Brain pericyte (primary cell): ENCODE measurements around the gene OPRL1.

Experiments used
- DNase-seq: peaks from one replicate; pipeline ENCODE4 v3.0.0-alpha.2; 2012; ENCODE audit warnings: low read depth, low spot score

The OPRL1 gene

GRCh38 chr20:64140061-64140931, 60.4 kb downstream of the OPRL1 start:
- no peak for DNase-seq

- DNase-seq = no peak
Measured at GRCh38 chr20:64140956-64141355, 61.1 kb downstream of the OPRL1 start.

DNA sequence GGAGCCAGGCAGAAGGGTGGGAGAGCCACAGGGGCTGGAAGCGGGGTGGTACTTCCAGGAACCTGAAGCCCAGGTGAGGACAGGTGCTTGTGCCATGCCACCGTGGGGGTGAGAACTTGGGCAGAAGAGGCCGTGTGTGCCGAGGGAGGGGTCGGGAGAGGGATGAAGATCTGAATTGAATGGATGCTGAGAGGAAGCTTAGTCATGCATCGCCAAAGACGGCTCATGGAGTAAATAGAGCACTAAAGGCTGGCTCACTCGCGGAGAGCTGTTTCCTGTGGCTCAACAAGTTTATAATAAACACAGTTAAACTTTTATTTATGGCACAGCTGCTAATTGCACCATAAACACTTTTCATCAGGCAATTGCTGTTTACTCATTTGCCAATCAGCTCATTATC, 62.7 kb downstream of the OPRL1 start:
- no peak for DNase-seq

GRCh38 chr20:64143018-64143801, 63.3 kb downstream of the OPRL1 start:
- no peak for DNase-seq

- no peak for DNase-seq
Measured at GRCh38 chr20:64144144-64144912, 64.4 kb downstream of the OPRL1 start.

DNA sequence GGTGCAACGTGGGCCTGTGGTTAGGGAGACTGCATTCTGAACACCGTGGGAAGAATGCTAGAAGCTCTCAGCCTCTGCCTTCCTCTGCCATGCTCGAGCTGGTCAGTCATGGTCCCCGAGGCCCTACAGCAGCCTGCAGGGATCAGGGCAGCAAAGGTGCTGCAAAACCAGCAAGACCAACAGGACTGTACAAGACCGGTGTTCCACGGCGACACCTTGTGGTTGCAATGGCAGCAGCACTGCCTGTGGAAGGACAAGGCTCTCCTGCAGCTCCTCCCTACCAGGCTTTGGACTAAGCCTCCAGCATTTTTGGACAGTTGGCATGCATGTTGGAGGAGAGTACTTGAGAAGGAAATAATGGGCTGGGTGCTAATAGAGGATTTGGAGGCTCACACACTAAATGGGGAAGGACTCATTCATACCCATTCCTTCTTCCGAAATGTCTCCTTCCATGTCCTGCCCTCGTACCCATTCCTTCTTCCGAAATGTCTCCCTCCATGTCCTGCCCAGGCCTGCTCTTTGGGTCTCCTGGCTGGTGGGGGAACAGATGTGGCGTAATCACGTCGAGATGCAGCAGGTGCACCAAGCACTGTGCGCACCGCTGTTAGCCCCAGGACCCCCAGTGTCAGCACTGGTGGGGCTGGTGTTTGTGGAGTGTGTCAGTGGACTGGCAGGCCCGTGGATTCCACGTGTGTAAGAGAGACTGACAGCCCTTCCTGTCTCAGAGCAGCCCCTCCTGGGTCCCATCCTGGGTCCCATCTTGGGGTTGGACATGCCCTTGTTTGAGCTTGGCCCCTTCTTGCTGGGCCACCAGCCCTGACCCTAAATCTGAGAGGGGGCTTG, 65.8 kb downstream of the OPRL1 start:
- DNase-seq = no peak

DNA sequence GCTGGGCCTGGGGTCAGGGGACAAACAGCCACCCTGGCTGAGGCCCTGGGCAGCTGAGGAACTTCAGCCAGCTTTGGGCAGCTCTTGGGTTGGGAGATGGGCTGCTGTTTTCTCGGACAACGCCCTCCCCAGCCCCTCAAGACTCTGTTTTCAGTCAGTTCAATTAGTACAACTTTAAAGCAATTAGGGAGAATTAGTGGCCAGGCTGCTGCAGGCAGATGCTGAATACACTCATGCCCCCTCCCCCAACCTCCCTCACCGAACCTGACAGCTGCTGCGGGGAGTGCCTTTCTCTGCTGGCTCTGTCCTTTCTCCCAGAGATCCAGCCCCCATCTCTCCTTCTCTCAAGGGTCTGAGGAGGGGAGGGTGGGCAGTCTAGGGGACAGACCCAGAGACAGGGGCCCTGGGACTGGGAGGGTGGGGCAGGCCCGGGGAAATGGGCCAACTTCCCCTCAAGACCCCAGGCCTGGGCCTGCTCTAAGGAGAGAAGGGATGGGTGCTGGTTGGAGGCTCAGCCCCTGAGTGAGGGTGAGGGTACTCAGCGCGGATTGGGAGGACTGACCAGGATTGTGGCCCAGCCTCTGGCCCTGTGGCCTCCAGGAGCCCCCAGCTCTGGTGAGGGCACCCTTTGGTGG, 66.5 kb downstream of the OPRL1 start:
- no peak for DNase-seq

DNA sequence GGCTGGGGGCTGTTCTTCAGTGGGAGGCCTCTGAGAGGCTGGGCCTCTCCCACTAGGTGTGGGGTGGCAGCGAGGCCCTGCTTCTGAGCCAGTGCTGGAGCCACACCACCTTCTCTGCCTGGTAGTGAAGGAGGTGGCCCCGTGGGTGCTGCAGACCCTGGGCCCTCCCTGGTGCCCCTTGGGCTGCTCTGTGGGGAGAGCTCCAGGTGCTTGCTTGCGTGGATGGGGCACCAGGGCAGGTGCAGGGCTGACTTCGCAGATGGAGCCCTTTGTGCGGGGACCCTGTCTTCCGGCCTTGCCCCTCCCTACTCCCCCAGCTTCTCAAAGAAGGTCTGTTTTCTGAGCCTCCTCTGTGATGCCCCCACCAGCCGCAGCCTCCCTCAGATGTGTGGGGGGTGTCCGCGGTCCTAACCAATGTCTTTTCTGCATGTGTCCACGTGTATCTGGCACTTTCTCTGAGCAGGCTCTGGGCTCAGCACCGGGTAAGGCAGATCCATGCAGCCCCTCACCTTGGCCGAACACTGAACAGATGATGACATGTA, 67.1 kb downstream of the OPRL1 start:
- DNase-seq = no peak

DNA sequence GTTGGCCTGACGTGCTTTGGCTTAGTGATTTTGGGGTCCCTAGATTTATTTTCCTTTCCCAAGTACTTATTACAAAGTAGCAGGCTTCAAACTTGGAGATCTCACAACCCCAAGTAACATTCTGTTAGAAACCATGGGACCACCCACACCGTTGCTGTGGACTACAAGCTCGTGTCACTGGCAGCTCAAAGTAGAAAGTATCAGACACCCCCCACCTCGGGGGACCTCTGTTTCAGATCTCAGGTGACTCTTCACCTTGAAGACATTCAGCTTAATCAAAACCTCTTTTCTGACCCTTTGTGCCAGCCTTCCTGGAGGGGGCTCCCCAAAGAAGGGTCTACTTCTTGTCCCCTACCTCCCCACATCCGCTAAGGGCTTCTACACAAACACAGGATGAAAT, 68.7 kb downstream of the OPRL1 start:
- DNase-seq = no peak

- no peak for DNase-seq
Measured at GRCh38 chr20:64149141-64149540, 69.3 kb downstream of the OPRL1 start.

GRCh38 chr20:64149809-64150560, 70.1 kb downstream of the OPRL1 start:
- no peak for DNase-seq
